ENCODE measurements around the gene CORO1C. TPM values are rescaled to one million over a fixed set of nuclear protein-coding genes. Genes with fewer than 3 reads are reported as not detected.

The CORO1C gene
- polyA plus RNA-seq, 1 donor, result 68.7 TPM

- no peak for DNase-seq
Measured at GRCh38 chr12:108696111-108696995, 35.0 kb downstream of the CORO1C start.

GRCh38 chr12:108694812-108695278, 36.5 kb downstream of the CORO1C start:
- DNase-seq, result no peak

GRCh38 chr12:108693751-108694150, 37.6 kb downstream of the CORO1C start:
- DNase-seq, result no peak

- no peak for DNase-seq
Measured at GRCh38 chr12:108693186-108693730, 38.1 kb downstream of the CORO1C start.

GRCh38 chr12:108691998-108692808, 39.1 kb downstream of the CORO1C start:
- peak; percentile 58 for DNase-seq

GRCh38 chr12:108691175-108691997, 39.9 kb downstream of the CORO1C start:
- DNase-seq, result peak; percentile 92

- no peak for DNase-seq
Measured at GRCh38 chr12:108690542-108691174, 40.7 kb downstream of the CORO1C start.

GRCh38 chr12:108690191-108690518, 41.2 kb downstream of the CORO1C start:
- no peak for DNase-seq

- no peak for DNase-seq
Measured at GRCh38 chr12:108689314-108690190, 41.8 kb downstream of the CORO1C start.

GRCh38 chr12:108686780-108687179, 44.5 kb downstream of the CORO1C start:
- DNase-seq, result no peak

GRCh38 chr12:108685469-108686260, 45.7 kb downstream of the CORO1C start:
- no peak for DNase-seq

GRCh38 chr12:108683906-108684556, 47.3 kb downstream of the CORO1C start:
- DNase-seq, result no peak

GRCh38 chr12:108681317-108681716, 50.0 kb downstream of the CORO1C start:
- no peak for DNase-seq

GRCh38 chr12:108679106-108679681, 52.1 kb downstream of the CORO1C start:
- no peak for DNase-seq

- DNase-seq, result no peak
Measured at GRCh38 chr12:108678104-108678730, 53.1 kb downstream of the CORO1C start.

- DNase-seq, result no peak
Measured at GRCh38 chr12:108677381-108677780, 53.9 kb downstream of the CORO1C start.

GRCh38 chr12:108676707-108677106, 54.6 kb downstream of the CORO1C start:
- no peak for DNase-seq

GRCh38 chr12:108675792-108676191, 55.5 kb downstream of the CORO1C start:
- DNase-seq, result no peak

- DNase-seq, result no peak
Measured at GRCh38 chr12:108672054-108672453, 59.3 kb downstream of the CORO1C start.

Data from hindlimb muscle (tissue), 1 donor.